HG03378 (cell line): ENCODE results near the gene RHBDF1.
"Not testable (repeated sequence)": the region's sequence is repeated elsewhere in the genome, so short reads cannot be mapped to it uniquely, and the experiment has no call there.

Experiments used
- ATAC-seq: cut with Tn5 transposase; IDR thresholded peaks from one replicate; pipeline ENCODE4 v1.9.1; 2021; ENCODE audit warnings: mild to moderate bottlenecking, moderate library complexity; ENCODE audit not compliant: unreplicated experiment

Gene RHBDF1

DNA sequence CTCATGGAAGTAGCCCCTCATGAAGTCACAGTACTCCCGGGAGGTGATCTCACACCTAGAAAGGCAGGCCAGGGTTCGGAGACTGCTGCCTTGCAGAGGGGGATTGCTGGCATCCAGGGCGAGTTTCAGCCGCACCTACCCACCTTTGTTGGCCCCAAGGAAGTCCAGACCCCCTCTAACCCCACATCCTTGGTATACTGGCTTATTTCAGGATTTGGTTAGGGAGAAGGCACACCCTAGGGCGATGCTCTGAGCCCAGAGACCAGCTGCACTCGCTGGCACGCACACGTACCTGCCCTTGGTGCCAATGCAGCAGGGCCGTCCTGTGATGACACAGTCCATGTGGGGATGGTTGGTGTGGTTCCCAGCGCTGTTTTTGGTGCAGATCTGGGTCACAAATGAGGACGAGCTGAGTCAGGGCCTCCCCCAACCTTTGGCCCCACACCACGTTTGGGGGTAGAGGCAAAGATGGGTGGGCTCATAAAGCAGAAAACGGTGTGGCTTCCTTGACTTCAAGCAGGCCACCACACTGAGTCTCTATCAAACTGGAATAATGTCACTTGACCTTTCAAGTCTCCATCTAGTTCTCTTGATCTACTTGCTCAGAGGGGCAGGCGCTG is 12.9 kb downstream of the RHBDF1 start:
- no peak for ATAC-seq

DNA sequence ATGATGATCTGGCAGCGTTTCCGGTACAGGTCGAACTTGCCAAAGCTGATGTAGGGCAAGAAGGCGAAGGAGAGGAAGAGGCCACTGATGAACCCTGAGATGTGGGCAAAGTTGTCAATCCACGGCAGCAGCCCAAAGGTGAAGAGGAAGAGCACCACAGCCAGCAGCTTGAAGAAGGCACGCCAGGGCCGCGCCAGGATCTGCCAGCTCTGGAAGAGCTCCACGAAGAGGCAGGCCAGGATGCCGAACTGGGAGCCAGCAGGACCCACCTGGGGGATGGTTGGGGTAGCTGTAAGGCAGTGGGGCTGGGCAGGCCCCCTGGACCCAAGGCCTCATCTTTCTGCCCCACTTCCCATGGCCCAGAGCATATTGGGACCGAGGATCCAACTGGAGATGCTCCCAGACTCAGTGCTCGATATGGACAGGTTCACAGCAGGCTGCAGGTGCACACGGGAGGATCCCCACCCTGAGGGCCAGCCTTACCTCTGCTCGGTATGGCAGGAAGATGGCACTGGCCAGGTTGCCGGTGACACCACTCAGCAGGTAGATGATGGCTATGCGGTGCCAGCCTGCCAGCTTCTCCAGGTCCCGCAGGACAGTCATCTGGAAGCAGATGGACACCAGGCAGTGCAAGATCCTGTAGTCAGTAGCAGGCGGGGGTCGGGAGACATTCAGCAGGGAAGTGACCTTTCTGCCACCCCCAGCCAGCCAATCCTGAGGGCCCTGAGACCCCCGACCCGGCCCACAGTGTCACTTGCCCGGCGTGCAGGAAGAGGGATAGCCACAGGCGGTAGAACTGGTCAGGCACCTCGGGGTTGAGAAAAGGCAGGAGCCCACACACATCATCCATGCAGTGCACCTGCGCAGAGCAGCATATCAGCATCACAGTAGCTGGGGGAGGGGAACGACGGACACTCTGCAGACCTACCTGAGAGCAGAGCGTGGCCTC is 13.7 kb downstream of the RHBDF1 start:
- ATAC-seq, result no peak

DNA sequence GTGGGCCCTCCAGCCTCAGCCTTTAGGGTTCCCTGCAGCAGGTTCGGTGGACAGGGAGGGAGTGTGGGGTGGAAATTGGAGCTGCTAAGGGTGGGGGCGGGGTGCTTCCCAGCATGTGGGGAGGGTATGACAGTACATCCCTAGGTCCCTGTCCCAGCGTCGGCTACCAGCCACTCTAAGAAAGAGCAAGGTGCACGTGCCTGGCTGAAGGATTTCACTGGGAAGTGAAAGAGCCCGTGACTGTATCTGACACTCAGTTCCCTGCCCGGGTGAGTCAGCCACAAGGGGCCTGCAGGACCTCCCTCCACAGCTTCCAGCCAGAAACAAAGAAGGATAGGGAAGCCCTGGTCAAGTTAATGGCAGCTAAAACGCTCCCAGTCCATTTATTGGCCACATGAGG is 14.7 kb downstream of the RHBDF1 start:
- no peak for ATAC-seq

DNA sequence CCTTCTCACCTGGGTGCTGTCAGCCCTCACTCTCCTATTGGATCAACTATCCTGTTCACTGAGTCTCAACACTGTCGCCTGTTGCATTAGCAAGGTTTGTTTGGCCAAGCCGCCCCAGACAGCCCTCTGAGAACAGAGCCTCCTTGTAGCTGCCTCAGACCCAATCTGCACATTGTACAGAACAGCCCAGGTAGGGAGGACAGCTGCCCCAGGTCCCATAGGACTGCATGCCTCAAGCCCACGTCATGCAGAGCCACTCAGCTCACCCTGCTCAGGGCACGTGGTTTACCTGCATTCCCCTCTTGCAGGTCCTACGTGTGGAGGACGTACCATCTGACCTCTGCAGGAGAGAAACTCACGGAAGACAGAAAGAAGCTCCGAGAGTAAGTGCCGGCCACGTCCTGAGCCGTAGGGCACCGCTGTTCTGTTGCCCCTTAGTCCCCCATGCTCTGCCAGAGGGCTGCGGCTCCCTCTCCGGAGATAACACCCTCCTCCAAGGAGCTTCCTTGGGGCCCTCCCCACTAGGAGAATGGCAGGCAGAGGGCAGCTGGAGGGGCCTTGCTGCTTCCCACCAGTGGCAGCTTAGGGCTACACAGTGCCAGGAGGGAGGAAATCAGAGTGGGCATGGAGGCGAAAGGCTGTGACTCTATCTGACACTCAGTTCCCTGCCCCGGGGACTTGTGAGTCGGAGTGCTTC is 16.1 kb downstream of the RHBDF1 start:
- ATAC-seq, result no peak

DNA sequence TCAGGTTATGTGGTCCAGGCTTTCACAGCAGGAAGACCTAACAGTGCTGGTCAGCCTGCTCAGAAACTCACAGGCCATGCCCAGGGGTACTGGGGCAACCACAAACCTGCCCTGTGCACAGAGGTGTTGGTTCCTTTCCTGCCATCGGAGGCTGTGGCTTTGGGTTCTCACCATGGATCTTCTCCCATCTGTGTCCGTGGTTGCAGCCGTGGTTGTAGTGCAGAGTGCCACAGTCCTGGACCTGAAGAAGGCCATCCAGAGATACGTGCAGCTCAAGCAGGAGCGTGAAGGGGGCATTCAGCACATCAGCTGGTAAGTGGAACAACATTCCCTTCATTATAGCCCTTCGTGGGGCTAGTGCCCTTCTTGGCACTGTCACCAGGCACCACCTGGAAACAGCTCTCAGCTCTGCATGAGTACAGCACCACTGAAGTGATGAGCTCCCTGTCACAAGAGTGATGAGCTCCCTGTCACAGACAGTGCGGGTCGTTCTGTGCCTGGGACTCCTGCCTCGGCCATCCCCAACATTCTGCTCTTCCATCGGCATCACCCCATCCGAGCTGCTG is 16.8 kb downstream of the RHBDF1 start:
- ATAC-seq, result no peak

DNA sequence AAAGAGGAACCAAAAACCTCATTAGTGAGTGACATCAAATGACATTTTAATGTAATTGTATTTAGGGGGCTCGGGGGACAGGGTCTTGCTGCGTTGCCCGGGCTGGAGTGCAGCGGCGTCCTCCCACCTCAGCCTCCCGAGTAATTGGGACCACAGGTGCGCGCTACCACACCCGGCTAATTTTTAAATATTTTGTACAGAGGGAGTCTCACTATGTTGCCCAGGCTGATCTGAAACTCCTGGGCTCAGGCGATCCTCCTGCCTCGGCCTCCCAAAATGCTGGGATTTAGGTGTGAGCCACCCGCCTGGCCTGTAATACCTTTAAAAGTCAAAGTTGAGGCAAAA is 18.2 kb downstream of the RHBDF1 start:
- ATAC-seq, result no peak

DNA sequence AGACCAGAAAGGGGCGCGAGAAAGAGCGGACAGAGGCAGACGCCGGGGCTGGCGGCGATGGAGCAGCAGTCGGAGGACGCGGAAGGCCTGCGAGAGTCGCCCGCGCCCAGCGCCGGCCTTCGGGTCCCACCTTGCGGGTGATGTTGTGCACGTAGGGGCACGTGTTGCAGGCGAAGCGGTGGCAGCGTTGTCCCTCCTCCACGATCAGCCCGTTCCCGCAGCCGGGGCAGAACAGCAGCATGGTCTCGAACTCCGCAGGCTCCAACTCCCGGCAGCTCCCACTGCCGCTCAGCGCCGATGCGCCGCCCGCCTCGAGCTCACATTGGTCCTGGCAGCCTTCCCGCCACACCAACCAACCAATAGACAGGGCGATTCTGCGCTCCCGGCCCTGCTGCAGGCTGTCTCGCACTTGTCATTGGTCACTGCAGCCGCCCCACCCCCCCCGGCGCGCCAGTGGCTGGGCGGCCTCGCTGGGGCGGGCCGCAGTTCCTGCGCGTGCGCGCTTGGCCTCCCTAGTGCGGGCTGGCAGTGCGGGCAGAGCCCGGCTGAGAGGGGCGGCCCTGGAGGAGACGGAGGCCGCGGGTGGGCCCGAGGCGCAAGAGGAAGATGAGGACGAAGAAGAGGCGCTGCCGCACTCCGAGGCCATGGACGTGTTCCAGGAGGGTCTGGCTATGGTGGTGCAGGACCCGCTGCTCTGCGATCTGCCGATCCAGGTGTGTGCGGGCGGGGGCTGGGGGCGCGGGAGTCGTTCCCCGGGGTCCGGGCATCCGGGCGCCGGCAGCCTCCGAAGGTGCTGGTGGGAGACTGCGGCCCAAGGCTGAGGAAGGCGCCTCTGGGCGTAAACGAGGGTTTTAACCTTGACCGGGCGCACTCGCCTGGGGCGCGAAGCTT is 18.8 kb downstream of the RHBDF1 start, which contains the start of the genes POLR3K and SNRNP25:
TSS of gene POLR3K (minus strand) at position 263 of the 891 bp plus-strand sequence. CDS start at position 241, 22 bp downstream.
TSS of gene SNRNP25 (plus strand) at position 483 of the 891 bp plus-strand sequence. CDS start at position 672, 189 bp downstream.
- peak; percentile 88 for ATAC-seq

DNA sequence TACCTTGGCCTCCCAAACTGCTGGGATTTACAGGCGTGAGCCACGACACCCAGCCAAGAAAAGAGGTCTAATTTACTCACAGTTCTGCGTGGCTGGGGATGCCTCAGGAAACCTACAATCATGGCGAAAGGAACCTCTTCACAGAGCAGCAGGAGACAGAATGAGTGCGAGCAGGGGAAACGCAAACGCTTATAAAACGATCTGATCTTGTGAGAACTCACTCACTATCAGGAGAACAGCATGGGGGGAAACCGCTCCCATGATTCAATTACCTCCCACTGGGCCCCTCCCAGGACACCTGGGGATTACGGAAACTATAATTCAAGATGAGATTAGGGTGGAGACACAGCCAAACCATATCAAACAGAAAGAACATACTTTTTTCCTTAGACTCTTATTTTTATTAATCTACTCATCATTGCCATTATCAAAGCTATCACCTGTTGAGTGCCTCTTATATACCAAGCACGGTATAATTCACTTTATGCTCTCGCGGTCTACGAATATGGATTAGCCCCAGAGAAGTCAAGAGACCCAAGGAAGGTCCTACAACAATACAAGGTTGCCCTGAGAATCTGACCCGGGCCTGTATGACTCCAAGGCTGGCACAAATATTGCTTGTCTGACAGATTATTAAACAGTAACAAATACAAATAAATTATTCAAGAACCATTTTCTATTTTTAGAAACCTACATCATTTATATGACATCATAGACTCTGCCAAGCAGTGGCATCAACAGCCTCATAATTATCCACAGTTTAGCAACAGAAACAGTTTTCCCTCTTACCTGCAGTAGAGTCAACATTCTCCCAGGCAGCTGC is 21.5 kb downstream of the RHBDF1 start:
- no peak for ATAC-seq

DNA sequence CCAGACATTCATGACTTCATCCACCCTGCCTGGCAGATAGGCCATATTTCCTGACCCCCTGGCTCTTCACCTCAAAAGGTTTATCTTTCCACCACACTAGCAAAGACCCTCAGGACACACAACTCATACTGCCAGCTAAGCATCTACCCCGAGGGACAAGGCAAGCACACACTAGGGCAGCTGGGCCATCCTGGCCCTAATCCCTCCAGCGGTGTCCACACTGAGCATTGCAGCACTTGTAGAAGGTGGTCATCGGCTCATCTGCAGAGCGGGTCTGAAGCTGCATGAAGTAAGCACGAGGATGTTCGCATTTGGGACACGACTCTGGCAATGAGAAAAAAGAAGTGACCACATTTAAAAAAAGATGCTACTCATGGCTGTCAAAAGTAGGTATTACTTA is 25.2 kb downstream of the RHBDF1 start:
- no peak for ATAC-seq

DNA sequence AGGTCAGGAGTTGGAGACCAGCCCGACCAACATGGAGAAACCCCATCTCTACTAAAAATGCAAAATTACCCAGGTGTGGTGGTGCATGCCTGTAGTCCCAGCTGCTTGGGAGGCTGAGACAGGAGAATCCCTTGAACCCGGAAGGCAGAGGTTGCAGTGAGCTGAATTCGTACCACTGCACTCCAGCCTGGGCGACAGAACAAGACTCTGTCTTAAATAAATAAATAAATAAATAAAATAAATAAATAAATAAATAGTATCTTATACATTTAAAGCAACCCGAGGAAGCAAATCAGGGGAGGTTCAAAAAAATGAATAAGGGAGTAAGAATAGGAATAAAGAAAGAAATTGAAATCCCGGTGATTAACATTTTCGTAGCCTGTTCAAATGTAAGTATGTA is 25.9 kb downstream of the RHBDF1 start:
- not testable (repeated sequence) for ATAC-seq

DNA sequence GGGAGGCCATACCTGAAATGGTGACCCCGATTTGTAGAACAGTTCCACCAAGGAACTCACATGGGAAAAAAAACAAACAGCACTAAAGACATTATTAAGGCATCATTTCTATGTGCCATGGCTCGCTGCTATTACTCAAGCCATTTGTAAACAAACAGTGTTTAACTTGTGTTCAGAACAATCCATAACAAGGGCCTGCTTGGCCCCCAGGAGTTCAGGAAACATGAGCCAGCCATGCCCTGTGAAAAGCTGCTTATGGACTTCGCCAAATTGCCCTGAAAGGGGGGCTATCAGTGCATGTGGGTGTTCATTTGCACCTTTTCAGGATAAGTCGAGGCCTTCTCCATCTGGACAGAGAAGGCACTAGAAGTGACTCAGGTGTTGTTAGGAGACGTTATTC is 27.0 kb downstream of the RHBDF1 start:
- ATAC-seq, result no peak

DNA sequence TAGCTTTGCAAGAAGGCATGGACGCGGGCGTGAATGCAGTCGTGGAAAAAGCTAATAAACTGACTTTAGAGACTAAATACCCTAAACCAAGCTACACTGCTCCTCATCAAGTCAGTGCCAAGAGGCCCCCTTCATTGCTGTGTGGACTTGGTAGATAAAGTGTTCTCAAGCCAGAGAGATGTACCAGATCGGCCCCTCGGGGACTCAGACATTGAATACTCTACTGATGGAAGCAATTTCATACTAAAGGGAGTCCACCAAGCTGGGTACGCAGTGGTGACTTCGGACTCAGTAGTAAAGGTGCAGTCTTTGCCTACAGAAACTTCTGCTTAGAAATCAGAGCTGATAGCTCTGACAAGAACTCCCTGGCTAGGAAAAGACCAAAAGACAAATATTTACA is 27.8 kb downstream of the RHBDF1 start:
- ATAC-seq, result no peak

DNA sequence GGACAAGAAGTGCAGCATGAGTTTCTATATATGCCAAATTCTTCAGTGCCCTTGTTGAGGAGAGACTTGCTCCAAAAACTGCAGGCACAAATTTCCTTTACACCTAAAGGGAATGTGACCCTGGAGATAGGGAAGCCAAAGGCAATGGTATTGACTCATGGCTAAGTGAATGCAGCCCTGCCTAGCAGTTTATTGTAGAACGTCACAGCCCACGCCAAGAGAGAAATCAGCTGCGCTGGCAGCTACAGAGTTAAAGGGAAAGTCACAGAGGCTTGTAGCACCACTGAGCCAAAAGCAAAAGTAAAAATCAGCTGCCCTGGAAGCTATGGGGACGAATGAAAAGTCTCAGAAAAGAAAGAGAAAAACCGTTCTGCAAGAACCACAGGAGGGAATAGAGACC is 29.1 kb downstream of the RHBDF1 start:
- no peak for ATAC-seq

DNA sequence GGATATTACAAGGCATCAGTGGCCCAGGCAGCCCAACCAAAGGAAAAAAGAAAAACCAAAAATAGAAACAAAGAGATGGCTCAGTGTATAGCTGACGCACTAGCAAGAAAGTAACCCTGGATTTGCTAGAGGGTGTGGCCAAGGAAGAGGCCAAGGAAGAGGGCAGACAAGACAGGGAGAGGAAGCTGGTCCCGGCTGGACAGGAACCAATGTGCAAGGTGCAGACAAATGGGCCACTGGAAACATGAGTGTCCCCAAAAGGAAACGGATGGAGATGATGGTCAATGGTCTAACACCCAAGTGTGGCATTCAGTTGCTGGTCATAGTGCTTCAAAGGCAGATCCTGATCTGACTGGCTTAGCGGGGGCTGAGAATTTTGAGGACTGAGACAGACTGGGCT is 29.7 kb downstream of the RHBDF1 start:
- no peak for ATAC-seq

DNA sequence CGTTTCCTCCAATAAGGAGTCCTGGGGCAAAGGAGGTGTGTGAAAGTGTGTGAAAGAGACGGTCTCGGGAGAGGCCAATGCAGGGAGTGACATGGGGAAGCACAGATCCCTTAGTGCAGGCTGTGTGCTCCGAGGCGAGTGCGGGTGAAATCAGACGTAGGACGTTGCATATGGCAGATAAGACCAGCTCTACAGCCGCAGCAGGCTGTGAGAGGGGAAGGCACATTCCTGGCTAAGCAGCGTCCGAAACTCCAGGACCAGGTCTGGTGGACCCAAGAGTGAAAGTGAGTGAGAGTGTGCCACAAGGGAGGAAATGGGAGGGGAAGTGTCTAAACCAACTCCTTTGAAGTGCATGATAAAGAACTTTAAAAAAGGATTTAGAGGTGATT is 30.4 kb downstream of the RHBDF1 start:
- ATAC-seq, result no peak

DNA sequence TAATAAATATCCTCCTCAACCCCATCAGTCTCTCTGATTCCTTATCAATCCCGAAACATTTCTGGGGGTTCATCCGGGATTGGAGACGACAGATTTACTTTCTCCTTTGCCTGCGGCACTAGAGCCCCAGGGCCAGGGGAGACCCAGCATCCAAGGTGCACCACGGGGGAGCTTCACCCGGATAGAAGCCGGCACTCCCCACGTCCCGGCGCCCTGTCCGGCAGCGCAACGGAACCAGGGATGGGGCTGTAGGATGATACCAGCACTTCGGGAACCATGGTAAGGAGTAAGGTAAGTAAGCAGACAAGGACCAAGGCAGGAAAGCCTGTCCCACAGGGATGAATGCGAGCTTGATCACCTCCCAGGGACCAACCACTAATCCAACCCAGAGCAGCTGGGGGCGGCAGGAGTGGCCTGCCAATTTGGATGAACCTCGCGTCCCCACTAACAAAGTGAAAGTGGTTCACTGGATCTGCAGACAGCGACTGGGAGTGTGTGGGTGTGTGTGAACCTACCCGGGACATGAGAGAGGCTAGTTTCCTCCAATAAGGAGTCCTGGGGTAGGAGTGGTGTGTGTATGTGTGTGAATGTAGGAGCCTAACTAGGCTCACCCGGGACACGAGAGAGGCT is 30.9 kb downstream of the RHBDF1 start:
- no peak for ATAC-seq

DNA sequence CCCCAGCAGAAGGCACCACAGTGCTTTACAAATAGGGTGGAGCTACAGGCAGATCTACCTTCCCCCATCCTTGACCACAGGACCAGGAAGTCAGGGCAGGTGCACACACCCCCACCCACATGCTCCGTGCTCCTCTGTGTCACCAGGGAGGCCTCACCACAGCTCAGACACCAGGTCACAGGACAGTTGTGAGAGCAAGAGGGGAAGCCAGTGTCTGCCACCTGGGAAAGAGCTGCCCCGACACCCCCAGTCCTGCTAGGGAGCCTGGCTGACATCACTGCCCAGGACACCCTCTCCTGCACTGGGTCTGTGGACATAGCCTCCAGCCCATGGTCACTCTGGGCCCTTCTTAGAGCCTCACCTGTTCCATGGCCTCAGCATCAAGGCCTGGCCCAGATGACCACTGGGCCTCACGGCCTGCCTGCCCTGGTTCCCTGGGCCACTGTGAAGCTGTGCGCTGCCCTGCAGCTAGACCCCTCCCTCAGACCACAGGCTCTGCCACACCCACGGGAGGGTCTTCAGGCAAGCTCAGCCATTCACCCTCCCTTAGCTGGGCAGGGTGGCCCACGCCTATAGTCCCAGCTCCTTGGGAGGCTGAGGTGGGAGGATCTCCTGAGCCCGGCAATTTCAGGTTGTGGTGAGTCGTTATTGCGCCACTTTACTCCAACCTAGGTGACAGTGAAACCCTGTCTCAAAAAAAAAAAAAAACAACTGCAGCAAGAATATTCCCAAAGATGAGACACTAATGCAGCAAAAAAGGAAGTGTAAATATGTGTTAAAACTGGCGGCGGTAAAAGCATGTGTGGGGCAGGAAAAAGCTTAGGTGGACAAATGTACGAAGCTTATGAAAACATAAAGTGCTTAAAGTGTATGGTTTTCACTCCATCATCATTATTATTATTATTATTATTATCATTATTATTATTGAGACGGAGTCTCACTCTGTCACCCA is 33.2 kb downstream of the RHBDF1 start:
- ATAC-seq, result no peak

DNA sequence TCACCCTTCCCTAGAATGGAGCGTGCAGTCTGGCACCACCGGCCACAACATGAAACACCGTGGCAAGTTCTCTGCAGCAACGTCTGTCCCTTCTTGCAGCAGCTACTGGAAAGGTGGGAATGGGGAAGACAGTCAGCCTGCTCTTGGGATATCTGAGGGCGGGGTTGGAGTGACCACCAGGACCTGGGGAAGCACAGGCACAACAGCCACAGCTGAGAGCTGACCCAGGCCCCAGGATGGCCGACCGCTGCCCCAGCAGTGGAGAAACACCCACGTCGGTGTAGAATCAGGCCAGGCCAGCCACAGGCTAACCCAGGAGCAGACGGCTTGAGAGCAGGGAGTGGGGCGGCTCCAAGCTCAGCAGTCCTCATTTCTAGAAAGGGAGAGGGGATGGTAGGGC is 34.2 kb downstream of the RHBDF1 start:
- ATAC-seq, result not testable (repeated sequence)
